CD4-positive, alpha-beta T cell treated with Interleukin-15 for 4 hours (primary cell): ENCODE measurements around the gene THADA.
"Not testable (repeated sequence)": the region's sequence is repeated elsewhere in the genome, so short reads cannot be mapped to it uniquely, and the experiment has no call there.

Experiments used
- DNase-seq: peaks from one replicate; pipeline ENCODE4 v3.0.0-alpha.2; 2020; ENCODE audit warnings: low spot score

THADA gene

DNA sequence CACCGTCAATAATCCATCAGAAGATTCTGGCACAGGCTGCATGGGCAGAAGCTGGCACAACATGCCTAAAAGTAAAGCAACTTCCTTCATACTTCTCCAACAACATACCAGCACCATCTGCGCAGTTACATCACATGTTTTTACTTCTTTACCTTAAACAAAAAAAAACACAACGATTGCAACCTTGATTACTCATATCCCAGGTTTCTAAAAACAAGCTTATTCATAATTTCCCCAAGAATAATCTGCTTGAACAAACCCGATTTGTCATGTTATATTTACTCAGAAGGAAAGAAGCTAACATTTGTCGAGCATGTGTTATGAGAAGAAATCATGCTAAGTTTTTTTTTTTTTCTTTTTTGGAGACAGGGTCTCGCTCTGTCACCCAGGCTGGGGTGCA, 54.7 kb downstream of the THADA start:
- no peak for DNase-seq

DNA sequence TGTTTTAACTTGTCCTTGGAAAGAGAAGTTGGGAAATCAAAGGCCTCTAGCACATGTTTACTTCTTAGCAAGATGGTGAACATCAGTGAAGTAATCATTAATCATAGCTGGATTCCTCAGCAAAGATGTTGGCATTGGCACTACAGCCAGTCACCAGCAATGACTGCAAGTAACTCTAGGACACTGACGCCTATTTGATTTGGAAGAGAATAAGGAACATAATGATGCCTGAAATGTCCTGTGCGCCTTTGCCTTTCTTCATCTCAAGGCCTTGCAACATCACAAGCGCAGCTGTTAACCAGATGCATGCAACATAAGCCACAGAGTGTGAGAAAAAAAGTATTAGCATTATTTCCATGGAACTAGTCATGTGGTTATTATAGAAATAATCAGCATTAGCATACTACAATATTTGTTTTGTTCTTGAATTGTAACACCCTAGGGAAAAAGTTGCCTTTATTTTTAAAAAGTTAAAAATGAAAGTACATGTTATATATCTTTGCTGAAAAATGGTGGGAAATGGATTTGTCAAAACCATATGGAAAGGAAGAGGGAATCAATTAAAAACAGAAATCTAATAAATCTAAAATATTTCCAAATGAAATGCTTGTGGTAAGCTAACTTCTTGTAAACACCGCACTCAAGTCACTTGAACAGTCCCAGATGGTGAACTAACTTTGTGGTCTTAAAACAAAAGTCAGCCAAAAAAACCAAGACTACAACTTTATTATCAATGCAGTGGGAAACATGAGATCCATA, 55.6 kb downstream of the THADA start:
- DNase-seq, result no peak

- no peak for DNase-seq
These were observed 56.4 kb downstream of the THADA start for GRCh38 chr2:43539436-43539835.

- DNase-seq, result no peak
These were observed 57.7 kb downstream of the THADA start for GRCh38 chr2:43538034-43538670.

DNA sequence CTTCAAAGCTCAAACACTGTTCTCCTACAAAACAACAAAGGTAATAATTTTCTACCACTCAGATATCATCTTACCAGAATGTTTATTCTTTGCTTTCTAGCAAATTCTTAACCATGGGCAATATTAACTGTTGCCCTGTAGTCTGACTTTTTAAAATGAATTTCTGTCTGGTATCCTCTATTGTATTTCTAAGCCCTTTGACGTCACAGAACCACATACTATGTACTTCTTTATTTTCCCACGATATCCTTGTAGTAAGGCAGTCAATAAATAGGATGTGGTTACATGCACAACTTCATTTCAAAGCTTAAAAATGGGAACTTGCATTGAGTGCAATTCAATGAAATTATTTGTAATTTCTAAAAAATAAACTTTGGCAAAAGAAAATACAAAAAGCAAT, 58.7 kb downstream of the THADA start:
- DNase-seq, result no peak

- DNase-seq, result no peak
These were observed 61.3 kb downstream of the THADA start for GRCh38 chr2:43534569-43534968.

- not testable (repeated sequence) for DNase-seq
These were observed 63.3 kb downstream of the THADA start for GRCh38 chr2:43532572-43532971.

- DNase-seq, result no peak
These were observed 64.6 kb downstream of the THADA start for GRCh38 chr2:43531251-43531650.

DNA sequence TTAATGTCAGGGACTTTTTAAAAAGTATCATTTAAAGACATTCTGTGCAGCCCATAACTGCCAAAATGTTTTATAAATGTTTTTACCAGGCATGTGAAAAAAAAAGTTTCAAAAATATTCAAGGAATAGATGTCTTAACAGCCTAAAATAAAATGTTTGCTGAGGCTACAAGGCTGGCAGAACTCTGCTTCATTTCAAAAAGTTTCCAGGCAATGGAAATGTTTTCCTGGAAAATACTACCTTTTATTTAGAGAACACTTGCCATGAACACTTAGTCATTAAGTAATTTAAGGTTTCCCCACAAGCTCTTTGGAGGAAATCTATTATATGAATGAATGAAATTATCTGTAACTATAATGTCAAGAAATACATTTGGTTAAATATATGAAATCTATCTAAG, 68.8 kb downstream of the THADA start:
- DNase-seq, result no peak

DNA sequence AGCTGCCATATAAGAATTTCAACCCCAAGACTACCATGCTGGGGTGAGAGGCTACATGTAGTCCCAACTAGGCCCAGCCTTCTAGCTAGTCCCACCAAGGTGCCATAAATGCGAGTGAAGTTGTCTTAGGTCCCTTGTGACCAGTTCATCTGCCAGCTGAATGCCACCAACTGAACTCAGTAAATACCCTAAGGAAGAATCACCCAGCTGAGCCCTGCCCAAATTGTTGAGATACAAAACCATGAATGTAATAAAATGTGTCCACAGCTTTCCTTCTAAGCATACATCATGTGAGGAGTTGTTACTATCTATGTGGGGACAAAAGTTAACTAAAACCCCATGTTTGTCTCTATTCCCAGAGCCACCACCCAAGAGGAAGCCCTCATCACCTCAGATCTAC, 70.3 kb downstream of the THADA start:
- no peak for DNase-seq

- DNase-seq, result no peak
These were observed 71.5 kb downstream of the THADA start for GRCh38 chr2:43524177-43524965.

GRCh38 chr2:43522177-43522576, 73.7 kb downstream of the THADA start:
- DNase-seq, result no peak

GRCh38 chr2:43521568-43521967, 74.3 kb downstream of the THADA start:
- no peak for DNase-seq

DNA sequence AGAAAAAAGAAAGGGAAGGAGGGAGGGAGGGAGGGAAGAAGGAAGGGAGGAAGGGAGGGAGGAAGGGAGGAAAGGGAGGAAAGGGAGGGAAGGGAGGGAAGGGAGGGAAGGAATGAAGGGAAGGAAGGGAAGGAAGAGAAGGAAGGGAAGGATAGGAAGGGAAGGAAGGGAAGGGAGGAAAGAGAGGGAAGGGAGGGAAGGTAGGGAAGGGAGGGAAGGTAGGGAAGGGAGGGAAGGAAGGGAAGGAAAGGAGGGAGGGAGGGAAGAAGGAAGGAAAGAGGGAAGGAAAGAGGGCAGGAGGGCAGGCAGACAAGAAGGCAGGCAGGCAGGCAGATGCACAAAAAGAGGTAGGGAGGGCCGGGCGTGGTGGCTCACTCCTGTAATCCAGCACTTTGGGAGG, 74.9 kb downstream of the THADA start:
- DNase-seq, result no peak

DNA sequence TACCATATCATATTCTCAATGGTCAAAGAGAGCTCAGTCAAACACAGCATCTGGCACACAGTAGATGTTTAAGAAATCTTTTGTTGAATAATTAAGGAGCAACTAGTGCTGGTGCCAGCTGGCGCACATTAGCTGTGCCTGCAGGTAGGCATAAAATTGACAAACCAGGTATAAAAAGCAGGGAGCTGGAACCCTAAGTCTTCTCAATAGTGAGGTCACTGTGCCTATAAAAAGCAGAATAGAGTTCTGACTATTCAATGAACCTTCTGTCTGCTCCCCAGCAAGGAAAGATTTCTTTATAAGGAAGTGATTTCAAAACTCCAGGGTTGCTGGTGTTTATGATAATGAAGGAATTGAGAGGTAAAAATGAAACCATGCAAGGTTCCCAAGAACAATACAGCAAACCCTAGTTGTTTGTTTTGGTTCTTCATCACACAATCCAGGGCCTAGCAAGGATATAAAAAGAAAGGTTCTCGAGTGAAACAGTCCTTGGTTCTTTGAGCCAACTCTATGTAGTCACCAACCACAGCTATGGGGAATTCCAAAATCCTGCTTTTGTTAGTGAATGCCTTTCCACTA, 76.1 kb downstream of the THADA start:
- no peak for DNase-seq

DNA sequence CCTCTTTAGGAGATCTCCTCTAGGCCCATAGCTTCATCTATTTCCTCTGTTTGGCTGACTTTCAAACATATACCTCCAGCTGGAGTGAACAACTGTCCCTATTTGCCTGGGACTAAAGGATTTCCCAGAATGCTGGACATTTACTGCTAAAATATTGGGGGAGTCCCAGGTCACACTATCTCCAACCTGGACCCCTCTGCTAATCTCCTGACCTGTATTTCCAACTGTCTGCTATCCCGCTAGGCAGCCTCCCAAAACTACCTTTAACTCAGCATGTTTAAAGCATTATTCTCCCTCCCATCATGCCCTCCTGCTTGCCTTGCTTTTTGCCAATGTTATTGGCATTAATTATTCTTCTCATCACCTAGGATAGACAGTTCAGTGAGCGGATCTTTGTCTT, 77.1 kb downstream of the THADA start:
- no peak for DNase-seq

- DNase-seq, result no peak
These were observed 77.7 kb downstream of the THADA start for GRCh38 chr2:43518181-43518580.

DNA sequence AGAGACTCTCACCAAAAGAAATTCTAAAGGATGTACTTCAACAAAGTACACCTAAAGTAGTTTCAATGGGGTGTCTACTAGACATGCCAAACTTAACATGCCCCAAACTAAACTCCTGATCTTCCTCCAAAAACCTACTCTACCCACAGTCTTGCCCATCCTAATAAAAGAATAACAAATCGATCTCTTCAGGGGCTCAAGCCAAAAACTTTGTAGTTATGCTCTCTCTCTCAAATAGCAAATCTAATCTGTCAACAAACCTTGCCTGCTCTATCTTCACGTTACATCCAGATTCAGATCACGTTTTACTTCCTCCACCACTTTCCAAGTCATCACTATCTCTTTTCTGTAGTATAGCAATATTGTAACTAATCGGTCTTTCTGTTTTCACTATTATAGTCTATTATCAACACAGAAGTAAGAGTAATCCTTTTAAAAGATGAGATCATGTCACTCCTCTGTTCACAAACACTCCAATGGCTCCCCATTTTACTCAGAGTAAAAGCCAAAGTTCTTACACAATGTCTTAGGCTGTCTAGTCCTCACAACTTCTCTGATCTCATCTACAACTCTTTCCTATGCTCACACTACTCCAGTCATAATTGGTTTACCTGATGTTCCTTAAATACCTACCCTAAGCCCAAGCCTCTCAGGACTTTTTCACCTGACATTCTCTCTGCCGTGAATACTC, 79.9 kb downstream of the THADA start:
- DNase-seq, result no peak

- no peak for DNase-seq
These were observed 80.6 kb downstream of the THADA start for GRCh38 chr2:43515248-43515647.

GRCh38 chr2:43513796-43514195, 82.0 kb downstream of the THADA start:
- no peak for DNase-seq

GRCh38 chr2:43513216-43513615, 82.6 kb downstream of the THADA start:
- no peak for DNase-seq

DNA sequence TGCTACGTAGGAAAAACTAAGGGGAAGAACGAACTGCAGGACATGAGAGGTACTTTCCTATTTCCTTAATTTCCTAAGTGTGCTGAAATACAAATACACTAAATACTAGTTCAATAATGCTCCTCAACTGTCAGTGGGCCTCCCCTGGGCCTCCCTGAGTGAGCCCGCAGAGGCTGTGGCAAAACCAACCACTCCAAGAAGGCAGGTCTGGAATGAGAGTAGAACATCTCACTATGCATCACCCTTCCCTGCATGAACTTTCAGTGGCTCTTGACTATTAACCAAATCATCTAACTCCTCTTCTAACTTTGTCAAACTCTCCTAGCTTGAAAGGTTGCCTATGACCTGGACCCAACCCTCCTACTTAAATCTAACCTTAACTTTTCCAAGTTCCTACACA, 84.6 kb downstream of the THADA start:
- no peak for DNase-seq
